ENCODE data around the gene STAT5A. TPM values are rescaled to one million over a fixed set of nuclear protein-coding genes. Genes with fewer than 3 reads are reported as not detected.

STAT5A gene
- total RNA-seq, 4 donors from 2014 or later = 30.7 to 69.2 (median 33.9) TPM

DNA sequence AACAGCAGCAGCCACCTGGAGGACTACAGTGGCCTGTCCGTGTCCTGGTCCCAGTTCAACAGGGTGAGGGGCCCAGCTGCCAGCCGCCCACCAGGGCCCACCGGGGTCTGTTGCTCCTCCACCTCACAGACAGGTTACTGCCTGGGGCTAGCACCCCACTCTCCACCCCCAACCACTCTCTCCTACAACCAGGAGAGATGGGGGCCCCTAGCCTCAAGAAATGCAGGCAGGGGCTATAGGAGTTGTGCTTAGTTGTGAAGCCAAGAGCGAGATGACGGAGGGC lies 18.0 kb downstream of the STAT5A start:
- H3K27ac ChIP-seq = no peak overlapping the region
- H3K4me3 ChIP-seq = no peak overlapping the region
- no peaks in the 10 kb centered on the region for H3K27me3 ChIP-seq
- H3K9me3 ChIP-seq = no peaks in the 10 kb centered on the region
- intact Hi-C loops (cut with DNase I; ENCODE audit: low total_unique reads) = no loop called here
- no peaks in the 10 kb centered on the region for H3K36me3 ChIP-seq
- peaks cover 0 to 6% of the 10 kb centered on the region in 2 donors for H3K4me1 ChIP-seq
- no peak for TF ChIP-seq POLR2A (IDR thresholded peaks at IDR 0.05)
- TF ChIP-seq, protein P1, sequence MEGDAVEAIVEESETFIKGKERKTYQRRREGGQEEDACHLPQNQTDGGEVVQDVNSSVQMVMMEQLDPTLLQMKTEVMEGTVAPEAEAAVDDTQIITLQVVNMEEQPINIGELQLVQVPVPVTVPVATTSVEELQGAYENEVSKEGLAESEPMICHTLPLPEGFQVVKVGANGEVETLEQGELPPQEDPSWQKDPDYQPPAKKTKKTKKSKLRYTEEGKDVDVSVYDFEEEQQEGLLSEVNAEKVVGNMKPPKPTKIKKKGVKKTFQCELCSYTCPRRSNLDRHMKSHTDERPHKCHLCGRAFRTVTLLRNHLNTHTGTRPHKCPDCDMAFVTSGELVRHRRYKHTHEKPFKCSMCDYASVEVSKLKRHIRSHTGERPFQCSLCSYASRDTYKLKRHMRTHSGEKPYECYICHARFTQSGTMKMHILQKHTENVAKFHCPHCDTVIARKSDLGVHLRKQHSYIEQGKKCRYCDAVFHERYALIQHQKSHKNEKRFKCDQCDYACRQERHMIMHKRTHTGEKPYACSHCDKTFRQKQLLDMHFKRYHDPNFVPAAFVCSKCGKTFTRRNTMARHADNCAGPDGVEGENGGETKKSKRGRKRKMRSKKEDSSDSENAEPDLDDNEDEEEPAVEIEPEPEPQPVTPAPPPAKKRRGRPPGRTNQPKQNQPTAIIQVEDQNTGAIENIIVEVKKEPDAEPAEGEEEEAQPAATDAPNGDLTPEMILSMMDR (IDR thresholded peaks at IDR 0.05) = no peak
- DNase-seq = no peak

DNA sequence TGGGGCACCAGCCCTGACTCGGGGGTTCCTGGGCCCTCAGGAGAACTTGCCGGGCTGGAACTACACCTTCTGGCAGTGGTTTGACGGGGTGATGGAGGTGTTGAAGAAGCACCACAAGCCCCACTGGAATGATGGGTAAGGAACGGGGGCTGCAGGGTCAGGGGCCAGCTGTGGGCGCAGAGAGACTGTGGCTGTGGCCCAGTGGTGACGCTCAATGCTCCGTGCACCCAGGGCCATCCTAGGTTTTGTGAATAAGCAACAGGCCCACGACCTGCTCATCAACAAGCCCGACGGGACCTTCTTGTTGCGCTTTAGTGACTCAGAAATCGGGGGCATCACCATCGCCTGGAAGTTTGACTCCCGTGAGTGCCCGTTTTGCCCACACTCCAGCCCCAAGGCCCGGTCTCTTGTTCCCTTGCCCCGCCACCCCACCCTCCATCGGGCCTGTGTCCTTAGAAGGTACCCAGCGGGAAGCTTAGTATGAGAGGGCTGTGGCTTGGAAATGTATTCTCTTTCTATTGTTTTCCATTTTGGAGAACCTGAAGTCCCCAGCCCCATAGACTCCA lies 19.1 kb downstream of the STAT5A start:
- no peaks in the 10 kb centered on the region for H3K9me3 ChIP-seq
- no peaks in the 10 kb centered on the region for H3K27me3 ChIP-seq
- DNase-seq = no peak
- no peak overlapping the region for H3K4me3 ChIP-seq
- intact Hi-C loops (cut with DNase I; ENCODE audit: low total_unique reads) = no loop called here
- no peaks in the 10 kb centered on the region for H3K36me3 ChIP-seq
- H3K27ac ChIP-seq = no peak overlapping the region
- H3K4me1 ChIP-seq = peaks cover 8 to 10% of the 10 kb centered on the region in 2 donors
- TF ChIP-seq, protein P1 (IDR thresholded peaks at IDR 0.05) = no peak
- no peak for TF ChIP-seq POLR2A (IDR thresholded peaks at IDR 0.05)

DNA sequence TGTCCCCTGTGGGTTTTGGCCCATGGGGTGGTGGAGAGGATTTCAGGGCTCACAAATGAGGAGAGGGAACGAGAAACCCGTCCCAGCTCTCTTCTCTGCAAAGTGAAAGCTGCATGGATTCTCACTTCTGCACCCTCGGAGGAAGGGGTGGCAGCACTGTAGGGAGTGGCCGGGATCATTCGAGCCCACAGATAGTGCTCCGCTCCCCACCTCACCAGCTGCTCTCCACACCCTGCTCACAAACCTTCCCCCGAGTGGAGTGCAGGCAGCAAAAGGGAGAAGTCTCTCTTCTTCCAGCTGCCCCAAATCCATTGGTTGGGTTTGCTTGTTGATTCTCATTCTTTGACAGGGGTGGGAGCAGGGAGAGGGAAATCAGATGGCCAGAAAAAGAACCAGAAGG lies 20.1 kb downstream of the STAT5A start:
- H3K9me3 ChIP-seq = no peaks in the 10 kb centered on the region
- H3K4me1 ChIP-seq = peaks cover 10% of the 10 kb centered on the region in 2 donors
- H3K4me3 ChIP-seq = no peak overlapping the region
- intact Hi-C loops (cut with DNase I; ENCODE audit: low total_unique reads) = no loop called here
- no peaks in the 10 kb centered on the region for H3K36me3 ChIP-seq
- H3K27ac ChIP-seq = peak overlapping the region in 1 of 2 donors; percentile 90
- TF ChIP-seq, protein P1 (IDR thresholded peaks at IDR 0.05) = no peak
- no peak for DNase-seq
- no peaks in the 10 kb centered on the region for H3K27me3 ChIP-seq

DNA sequence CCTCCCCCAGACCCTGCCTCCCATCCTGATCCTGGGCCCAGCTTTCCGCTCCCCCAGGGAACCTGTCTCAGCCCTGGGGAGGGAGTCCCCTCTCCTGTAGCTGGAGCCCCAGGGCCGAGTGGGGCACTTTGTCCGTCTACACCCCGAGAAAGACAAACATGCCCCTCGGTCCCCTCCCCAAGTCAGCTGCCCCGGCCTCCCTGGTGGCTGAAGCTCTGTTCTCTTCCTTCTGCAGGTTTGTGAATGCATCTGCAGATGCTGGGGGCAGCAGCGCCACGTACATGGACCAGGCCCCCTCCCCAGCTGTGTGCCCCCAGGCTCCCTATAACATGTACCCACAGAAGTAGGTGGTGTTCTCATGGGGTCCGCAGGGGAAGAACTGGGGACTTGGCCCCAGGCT lies 20.8 kb downstream of the STAT5A start:
- Histone ChIP-seq H3K4me1 (peaks cover 10% of the 10 kb centered on the region in 2 donors), H3K27ac (peak overlapping the region; percentile 90 to 94), H3K27me3 (no peaks in the 10 kb centered on the region), H3K9me3 (no peaks in the 10 kb centered on the region), H3K36me3 (no peaks in the 10 kb centered on the region), H3K4me3 (no peak overlapping the region)
- DNase-seq = no peak
- no peak for TF ChIP-seq POLR2A (IDR thresholded peaks at IDR 0.05)
- TF ChIP-seq, protein P1 (IDR thresholded peaks at IDR 0.05) = no peak
- intact Hi-C loops (cut with DNase I; ENCODE audit: low total_unique reads) = no loop called here

DNA sequence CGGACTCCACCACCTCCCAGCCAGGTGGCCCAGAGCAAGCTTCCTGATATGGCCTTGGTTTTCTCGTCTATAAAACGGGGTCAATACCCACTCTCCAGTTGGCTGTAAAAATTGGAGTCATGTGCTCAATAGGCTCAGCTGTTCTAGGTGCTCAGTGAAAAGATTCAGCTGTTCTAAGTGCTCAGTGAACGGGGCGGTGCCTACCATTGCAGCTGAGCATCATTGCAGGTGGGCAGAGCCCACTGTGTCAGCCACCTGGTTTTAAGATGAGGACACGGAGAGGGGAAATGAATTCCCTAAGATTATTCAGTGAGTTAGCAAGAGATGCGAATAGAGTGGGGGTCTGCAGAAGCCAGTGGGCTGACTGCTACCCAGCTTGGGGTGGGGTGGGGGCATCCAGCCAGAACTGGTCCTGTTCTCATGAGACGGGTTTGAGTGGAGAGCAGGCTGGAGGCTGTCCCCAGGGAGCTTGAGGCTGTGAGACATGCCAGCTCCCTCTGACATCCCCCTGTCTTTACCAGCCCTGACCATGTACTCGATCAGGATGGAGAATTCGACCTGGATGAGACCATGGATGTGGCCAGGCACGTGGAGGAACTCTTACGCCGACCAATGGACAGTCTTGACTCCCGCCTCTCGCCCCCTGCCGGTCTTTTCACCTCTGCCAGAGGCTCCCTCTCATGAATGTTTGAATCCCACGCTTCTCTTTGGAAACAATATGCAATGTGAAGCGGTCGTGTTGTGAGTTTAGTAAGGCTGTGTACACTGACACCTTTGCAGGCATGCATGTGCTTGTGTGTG lies 21.9 kb downstream of the STAT5A start:
- Histone ChIP-seq H3K4me3 (no peak overlapping the region), H3K27ac (peak overlapping the region; percentile 90 to 94), H3K4me1 (peaks cover 10% of the 10 kb centered on the region in 2 donors), H3K36me3 (no peaks in the 10 kb centered on the region), H3K27me3 (no peaks in the 10 kb centered on the region), H3K9me3 (no peaks in the 10 kb centered on the region)
- intact Hi-C loops (cut with DNase I; ENCODE audit: low total_unique reads) = no loop called here
- TF ChIP-seq POLR2A (IDR thresholded peaks at IDR 0.05) = no peak
- TF ChIP-seq, protein P1 (IDR thresholded peaks at IDR 0.05) = peak in 1 of 4 experiments; percentile 10
- DNase-seq = peak; percentile 27 to 42

All from uterus (tissue), 4 donors.